Measurements from ENCODE around the gene KCNJ12. TPM values are rescaled to one million over a fixed set of nuclear protein-coding genes. Genes with fewer than 3 reads are reported as not detected.
A peak's percentile ranks its signal among the peaks of the same experiment; 100 is the strongest.

The KCNJ12 gene
- total RNA-seq, 4 donors from 2014 or later, result 3.8 to 14.2 (median 6.3) TPM

DNA sequence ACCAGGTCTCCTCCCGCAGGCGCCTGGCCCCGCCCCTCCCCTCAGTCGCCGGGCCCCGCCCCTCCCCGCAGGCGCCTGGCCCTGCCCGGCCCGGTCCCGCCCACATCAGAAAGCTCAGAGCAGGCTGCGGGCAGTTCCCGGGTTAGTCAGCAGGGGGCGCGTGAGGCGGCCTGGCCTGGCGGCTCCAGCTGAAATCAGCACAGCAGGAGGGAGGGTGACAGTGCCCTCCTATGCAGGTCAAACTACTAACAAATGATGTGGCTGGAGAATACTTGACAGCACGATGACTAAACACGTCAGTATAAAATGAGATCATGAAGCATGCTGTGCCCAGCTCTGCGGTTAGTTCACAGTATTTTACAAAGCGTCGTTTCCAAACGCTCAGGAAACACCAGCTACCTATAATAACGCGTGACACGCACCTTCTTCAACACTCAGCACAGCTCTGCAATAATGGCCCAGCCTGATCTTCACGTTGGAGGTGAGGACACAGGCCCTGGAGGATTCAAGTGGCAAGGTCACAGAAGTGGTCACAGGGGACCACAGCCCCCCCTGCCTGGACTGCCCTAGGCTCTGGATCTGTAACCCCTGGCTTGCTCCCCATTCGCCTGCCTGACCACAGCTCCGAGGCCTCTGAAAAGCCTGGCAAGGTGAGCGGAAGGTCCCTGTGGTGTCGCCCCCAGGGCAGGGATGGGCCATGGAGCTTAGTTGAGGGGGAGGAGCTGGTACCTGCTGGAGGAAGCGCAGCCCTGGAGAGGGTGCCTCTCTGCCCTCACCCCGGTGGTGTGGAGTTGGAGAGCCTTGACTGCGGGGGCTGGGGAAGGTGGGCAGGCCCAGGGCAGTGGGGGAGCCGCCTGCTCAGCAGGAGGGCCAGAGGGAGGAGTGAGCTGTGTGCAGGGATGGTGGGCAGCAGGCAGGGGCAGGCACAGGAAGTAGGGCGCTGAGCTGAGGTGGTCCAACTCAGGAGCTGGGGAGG is 81.2 kb downstream of the KCNJ12 start:
- 16 to 17% methylated on average over 27 to 32 of the region's 36 CpGs for WGBS, 2 donors
- H3K4me3 ChIP-seq (ENCODE audit: low read depth, poor library complexity, severe bottlenecking), result no peak overlapping the region
- intact Hi-C loops (cut with DNase I; ENCODE audit: low total_unique reads), result loop anchor here (5.0 kb wide), 1 partner anchor 55 kb away; no protein-coding TSS in a partner anchor
- TF ChIP-seq, protein P1, sequence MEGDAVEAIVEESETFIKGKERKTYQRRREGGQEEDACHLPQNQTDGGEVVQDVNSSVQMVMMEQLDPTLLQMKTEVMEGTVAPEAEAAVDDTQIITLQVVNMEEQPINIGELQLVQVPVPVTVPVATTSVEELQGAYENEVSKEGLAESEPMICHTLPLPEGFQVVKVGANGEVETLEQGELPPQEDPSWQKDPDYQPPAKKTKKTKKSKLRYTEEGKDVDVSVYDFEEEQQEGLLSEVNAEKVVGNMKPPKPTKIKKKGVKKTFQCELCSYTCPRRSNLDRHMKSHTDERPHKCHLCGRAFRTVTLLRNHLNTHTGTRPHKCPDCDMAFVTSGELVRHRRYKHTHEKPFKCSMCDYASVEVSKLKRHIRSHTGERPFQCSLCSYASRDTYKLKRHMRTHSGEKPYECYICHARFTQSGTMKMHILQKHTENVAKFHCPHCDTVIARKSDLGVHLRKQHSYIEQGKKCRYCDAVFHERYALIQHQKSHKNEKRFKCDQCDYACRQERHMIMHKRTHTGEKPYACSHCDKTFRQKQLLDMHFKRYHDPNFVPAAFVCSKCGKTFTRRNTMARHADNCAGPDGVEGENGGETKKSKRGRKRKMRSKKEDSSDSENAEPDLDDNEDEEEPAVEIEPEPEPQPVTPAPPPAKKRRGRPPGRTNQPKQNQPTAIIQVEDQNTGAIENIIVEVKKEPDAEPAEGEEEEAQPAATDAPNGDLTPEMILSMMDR (IDR thresholded peaks at IDR 0.05), result no peak
- TF ChIP-seq POLR2A (IDR thresholded peaks at IDR 0.05), result no peak
- peak; percentile 80 to 98 for DNase-seq (ENCODE audit: low spot score in 2 of 2)

DNA sequence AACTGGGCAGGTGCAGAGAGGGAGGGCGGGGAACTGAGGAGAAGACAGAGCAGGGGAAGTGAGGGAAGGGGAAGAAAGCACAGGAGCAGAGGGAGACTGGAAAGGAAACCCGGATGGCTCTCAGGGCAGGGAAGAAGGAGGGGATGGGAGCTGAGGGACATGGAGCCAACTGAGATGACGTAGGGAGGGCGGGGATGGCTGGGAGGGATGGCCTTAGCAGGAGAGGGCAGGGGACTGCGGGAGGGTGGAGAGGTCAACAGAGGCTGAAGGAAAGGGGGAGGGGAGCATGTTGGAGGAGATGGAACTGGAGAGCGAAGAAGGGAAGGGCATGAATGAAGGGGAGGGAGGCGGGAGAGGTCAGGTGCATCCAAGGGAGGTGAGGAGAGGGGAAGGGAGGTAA is 81.9 kb downstream of the KCNJ12 start:
- intact Hi-C loops (cut with DNase I; ENCODE audit: low total_unique reads), result loop anchor here (5.0 kb wide), 1 partner anchor 54 kb away; no protein-coding TSS in a partner anchor
- TF ChIP-seq POLR2A (IDR thresholded peaks at IDR 0.05), result no peak
- 37 to 45% methylated on average over 7 of the region's 7 CpGs for WGBS, 2 donors
- no peak for DNase-seq (ENCODE audit: low spot score in 2 of 2)
- no peak overlapping the region for H3K4me3 ChIP-seq (ENCODE audit: low read depth, poor library complexity, severe bottlenecking)

DNA sequence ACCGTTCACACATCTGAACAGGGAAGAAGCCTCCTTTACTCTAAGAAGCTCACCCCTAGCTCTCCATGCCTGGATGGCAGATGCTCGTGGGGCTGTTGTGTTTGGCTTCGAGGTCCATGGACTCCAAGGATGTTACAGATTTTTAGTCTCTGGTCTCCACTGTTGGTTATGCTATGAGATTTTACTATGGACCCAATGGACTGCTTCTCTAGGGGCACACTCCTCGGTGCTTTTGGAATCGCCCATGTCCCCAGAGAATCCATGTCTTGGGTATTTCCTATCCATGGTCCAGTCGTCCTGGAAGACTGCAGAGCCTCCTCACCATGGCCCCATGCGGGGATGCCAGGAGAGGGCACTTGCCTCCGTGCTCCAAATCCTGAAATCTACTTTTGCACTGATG is 83.4 kb downstream of the KCNJ12 start:
- no peak overlapping the region for H3K4me3 ChIP-seq (ENCODE audit: low read depth, poor library complexity, severe bottlenecking)
- no peak for DNase-seq (ENCODE audit: low spot score in 2 of 2)
- TF ChIP-seq, protein P1 (IDR thresholded peaks at IDR 0.05), result no peak
- no peak for TF ChIP-seq POLR2A (IDR thresholded peaks at IDR 0.05)
- WGBS, 2 donors, result 82 to 85% methylated on average over 8 of the region's 8 CpGs
- intact Hi-C loops (cut with DNase I; ENCODE audit: low total_unique reads), result loop anchor here (5.0 kb wide), 1 partner anchor 53 kb away; no protein-coding TSS in a partner anchor

DNA sequence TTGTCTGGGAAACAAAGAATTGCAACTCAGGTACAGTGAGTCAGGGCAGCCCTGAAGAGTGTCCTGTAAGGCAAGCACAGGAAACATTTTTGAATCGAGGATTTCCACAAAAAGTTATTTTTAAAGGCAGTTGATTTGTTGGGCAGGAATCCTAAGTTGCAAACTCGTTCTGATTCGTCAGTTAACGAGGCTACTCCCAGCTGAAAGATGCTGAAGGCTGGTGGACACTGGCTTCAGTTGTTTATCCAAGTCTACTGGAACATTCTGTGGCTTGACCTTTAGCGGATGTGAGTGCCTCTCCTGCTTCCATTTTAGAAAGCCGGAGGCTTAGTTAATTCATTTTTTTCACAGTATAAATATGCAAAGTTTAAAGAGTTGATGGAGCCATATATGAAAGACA is 84.2 kb downstream of the KCNJ12 start:
- DNase-seq (ENCODE audit: low spot score in 2 of 2), result no peak
- H3K4me3 ChIP-seq (ENCODE audit: low read depth, poor library complexity, severe bottlenecking), result no peak overlapping the region
- TF ChIP-seq POLR2A (IDR thresholded peaks at IDR 0.05), result no peak
- TF ChIP-seq, protein P1 (IDR thresholded peaks at IDR 0.05), result no peak
- WGBS, 2 donors, result 58 to 63% methylated on average over 6 of the region's 6 CpGs
- intact Hi-C loops (cut with DNase I; ENCODE audit: low total_unique reads), result no loop called here

DNA sequence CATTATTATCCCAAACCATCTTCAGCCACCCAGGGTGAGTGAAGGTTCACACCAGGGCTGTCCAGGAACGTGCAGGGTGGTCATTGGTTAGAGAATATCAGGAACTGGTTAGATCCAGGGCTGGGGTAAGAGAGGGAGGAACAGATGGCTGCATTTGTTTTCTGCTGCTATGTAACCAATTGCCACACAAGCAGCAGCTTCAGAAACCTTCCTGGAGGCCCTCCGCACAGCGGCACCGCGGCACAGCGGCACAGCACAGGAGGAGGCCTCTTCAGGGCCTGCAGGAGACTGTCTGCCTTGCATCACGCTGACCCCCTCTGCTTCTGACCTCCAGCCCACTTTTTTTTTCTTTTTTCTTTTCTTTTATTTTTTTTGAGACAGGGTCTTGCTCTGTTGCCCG is 86.1 kb downstream of the KCNJ12 start:
- DNase-seq (ENCODE audit: low spot score in 2 of 2), result no peak
- intact Hi-C loops (cut with DNase I; ENCODE audit: low total_unique reads), result no loop called here
- TF ChIP-seq, protein P1 (IDR thresholded peaks at IDR 0.05), result no peak
- TF ChIP-seq POLR2A (IDR thresholded peaks at IDR 0.05), result no peak
- 90 to 93% methylated on average over 8 of the region's 8 CpGs for WGBS, 2 donors
- H3K4me3 ChIP-seq (ENCODE audit: low read depth, poor library complexity, severe bottlenecking), result no peak overlapping the region

DNA sequence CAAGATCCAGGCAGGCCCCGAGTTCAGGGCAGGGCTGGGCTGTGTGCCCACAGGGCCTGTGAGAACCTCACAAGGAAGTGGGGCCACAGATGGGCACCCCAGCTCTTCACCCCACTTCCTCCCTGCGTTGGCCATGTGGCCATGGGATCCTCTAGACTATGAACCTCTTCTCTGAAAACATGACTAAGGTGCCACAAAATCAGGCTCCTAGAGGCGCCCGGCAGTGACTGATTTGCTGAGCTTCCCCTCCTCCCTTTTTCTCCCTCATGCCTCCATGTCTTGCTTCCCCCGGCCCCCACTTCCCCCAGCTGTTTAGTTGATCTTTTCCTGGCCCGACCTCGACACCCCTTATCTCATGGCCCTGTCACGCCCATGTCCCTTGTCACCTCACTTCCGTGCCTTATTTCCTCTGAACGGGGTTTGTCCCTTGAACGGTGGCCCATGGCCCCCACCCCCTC is 87.1 kb downstream of the KCNJ12 start:
- DNase-seq (ENCODE audit: low spot score in 2 of 2), result peak in 1 of 2 donors; percentile 77
- no peak overlapping the region for H3K4me3 ChIP-seq (ENCODE audit: low read depth, poor library complexity, severe bottlenecking)
- WGBS, 2 donors, result 54 to 66% methylated on average over 11 of the region's 11 CpGs
- no peak for TF ChIP-seq POLR2A (IDR thresholded peaks at IDR 0.05)
- intact Hi-C loops (cut with DNase I; ENCODE audit: low total_unique reads), result no loop called here
